Ovary (tissue), 9 donors: ENCODE results near the gene INTS11. TPM values are rescaled to one million over a fixed set of nuclear protein-coding genes. Genes with fewer than 3 reads are reported as not detected.

Source experiments
- DNase-seq, 5 donors: peaks; one replicate each; pipeline ENCODE4 v3.0.0-alpha.2; 2019 to 2020
- H3K27ac ChIP-seq, 2 donors: fragments of 200-600 bp; one replicate each; pipeline versions ENCODE4 v1.5.1 to v1.8.0; 2019 to 2022
- H3K27me3 ChIP-seq: fragments of 200-600 bp; one replicate; pipeline ENCODE4 v1.8.0; 2022
- H3K36me3 ChIP-seq: fragments of 200-600 bp; sonication (generic); one replicate; pipeline ENCODE4 v1.5.1; 2019
- H3K4me1 ChIP-seq: one replicate; pipeline ENCODE4 v1.8.1; 2013; ENCODE audit warnings: mild to moderate bottlenecking, moderate library complexity; ENCODE audit not compliant: insufficient read depth
- H3K4me3 ChIP-seq: fragments of 200-600 bp; sonication (generic); one replicate; pipeline ENCODE4 v1.5.1; 2017
- H3K9me3 ChIP-seq, 2 donors: fragments of 200-600 bp in 1 of 2; sonication (generic) in 1 of 2; one replicate each; pipeline versions ENCODE4 v1.5.1 to v1.8.1; 2013 to 2019; ENCODE audit warnings: mild to moderate bottlenecking in 1 of 2, moderate library complexity in 1 of 2
- EP300 ChIP-seq: sonication (generic); formaldehyde crosslinking; IDR thresholded peaks from one replicate; pipeline ENCODE4 v1.6.1; 2017; ENCODE audit warnings: antibody characterized with exemption
- POLR2A ChIP-seq: fragments of 450-650 bp; IDR thresholded peaks from one replicate; pipeline ENCODE4 v1.6.1; 2017; ENCODE audit warnings: antibody characterized with exemption, mild to moderate bottlenecking, moderate library complexity
- WGBS, 3 donors: extraction: QIAGEN DNeasy Blood & Tissue Kit in 1 of 3; methylation state at CpG; one replicate each; pipeline versions ENCODE4 v1.1.5 to v1.1.7; 2013 to 2017; 5-methylcytosine and 5-hydroxymethylcytosine counted together
- intact Hi-C, 4 donors: fragments of 100-400 bp; cut with DNase I; formaldehyde crosslinking; loops; one replicate each; pipeline versions ENCODE4 v1.11.0 to v1.15.1; 2022 to 2023
- polyA plus RNA-seq, 2 donors: library from polyadenylated mRNA; stranded (reverse); fragments of 200-250 nt in 1 of 2; fragments of 350-450 nt in 1 of 2; fragmentation: Illumina TruSeq in 1 of 2; extraction: RNeasy Lipid Tissue Mini Kit (QIAGEN cat#74804) in 1 of 2; gene quantifications; one replicate each; pipeline ENCODE4 v1.2.3, GENCODE V29; 2013 to 2014
- total RNA-seq, 7 donors: library from RNA; depleted of rRNA in 2 of 7; stranded (reverse); fragments of >200 nt in 2 of 7; fragmentation: NEBNext Ultra II Directional in 3 of 7; extraction: Animal tissue kit (Norgen Biotek cat#: 25700) in 3 of 7; gene quantifications; one replicate each; pipeline versions ENCODE4 v1.1.0 to v1.2.4, GENCODE V29; 2016 to 2023
- TF ChIP-seq, protein P1 (sequence below), 3 donors: fragments of 450-650 bp in 2 of 3; fragments of 200-600 bp in 1 of 3; IDR thresholded peaks; one replicate each; pipeline versions ENCODE4 v1.5.1 to v1.8.0; 2016 to 2022; ENCODE audit warnings: antibody characterized with exemption in 3 of 3, mild to moderate bottlenecking in 1 of 3
- donor health status: DM: no; HTN: no; CAD: no; lungs with moderate emphysema.
- donor health status: DM: no; HTN: no; CAD: no.
- donor health status: Bipolar disorder and iron deficiency.
- donor health status: DM: yes; HTN: yes; CAD: no.
- donor health status: DM: no; HTN: no; CAD: no.
- donor health status: DM: yes; HTN: yes; CAD: no.

INTS11 gene
- total and polyA plus RNA-seq, 9 donors: 72.6 to 135 (median 109) TPM

DNA sequence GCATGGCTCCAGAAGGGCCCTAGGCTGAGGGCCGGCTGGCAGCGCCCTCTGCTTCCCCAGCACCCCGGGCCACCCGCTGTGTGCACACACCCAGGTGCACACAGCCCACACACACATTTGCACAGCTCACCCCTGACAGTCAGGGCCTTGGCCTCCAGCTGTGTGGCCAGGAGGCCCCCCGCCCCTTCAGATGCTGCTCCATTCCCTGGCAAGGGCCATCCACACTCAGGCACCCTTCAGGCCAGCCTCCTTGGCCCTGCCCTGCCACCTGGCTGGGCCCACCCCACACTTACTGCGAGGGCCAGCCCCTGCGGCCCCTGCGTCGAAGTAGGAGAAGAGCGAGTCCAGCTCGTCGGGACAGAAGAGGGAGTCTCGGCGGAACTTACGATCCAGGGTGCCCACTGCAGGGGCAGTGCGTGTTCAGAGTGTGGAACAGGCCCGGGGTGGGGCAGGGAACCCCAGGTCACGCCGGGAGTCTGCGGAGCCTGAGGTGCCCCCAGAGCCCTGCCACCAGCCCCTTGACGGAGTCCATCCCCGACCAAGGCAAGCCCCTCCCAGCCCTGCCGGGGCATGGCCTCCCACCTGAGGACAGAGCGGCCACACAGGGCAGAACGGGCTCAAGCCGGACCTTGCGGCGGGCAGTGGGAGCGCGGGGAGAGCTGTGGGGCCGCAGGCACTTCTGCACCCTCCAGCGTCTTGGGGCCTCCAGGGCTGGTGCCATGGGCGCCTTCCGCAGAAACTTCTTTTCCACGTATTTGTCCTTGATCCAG lies 29.1 kb downstream of the INTS11 start:
- WGBS, 3 donors: 90 to 93% (median 93%) methylated on average over 34 to 35 of the region's 35 CpGs
- Histone ChIP-seq H3K36me3 (no peaks in the 10 kb centered on the region), H3K9me3 (no peaks in the 10 kb centered on the region), H3K27ac (no peak overlapping the region), H3K4me1 (peaks cover 3% of the 10 kb centered on the region), H3K4me3 (no peak overlapping the region), H3K27me3 (no peaks in the 10 kb centered on the region)
- peak in 1 of 5 donors; percentile 34 for DNase-seq
- intact Hi-C loops: loop anchor here in 3 of 4 donors (10.0 kb wide), 2 partner anchors 251 to 311 kb away; partner anchors contain the start of gene PERM1 (in 2 of the 3)
- TF ChIP-seq POLR2A (no peak), EP300 (no peak)
- TF ChIP-seq, protein P1, sequence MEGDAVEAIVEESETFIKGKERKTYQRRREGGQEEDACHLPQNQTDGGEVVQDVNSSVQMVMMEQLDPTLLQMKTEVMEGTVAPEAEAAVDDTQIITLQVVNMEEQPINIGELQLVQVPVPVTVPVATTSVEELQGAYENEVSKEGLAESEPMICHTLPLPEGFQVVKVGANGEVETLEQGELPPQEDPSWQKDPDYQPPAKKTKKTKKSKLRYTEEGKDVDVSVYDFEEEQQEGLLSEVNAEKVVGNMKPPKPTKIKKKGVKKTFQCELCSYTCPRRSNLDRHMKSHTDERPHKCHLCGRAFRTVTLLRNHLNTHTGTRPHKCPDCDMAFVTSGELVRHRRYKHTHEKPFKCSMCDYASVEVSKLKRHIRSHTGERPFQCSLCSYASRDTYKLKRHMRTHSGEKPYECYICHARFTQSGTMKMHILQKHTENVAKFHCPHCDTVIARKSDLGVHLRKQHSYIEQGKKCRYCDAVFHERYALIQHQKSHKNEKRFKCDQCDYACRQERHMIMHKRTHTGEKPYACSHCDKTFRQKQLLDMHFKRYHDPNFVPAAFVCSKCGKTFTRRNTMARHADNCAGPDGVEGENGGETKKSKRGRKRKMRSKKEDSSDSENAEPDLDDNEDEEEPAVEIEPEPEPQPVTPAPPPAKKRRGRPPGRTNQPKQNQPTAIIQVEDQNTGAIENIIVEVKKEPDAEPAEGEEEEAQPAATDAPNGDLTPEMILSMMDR (IDR thresholded peaks at IDR 0.05): no peak

DNA sequence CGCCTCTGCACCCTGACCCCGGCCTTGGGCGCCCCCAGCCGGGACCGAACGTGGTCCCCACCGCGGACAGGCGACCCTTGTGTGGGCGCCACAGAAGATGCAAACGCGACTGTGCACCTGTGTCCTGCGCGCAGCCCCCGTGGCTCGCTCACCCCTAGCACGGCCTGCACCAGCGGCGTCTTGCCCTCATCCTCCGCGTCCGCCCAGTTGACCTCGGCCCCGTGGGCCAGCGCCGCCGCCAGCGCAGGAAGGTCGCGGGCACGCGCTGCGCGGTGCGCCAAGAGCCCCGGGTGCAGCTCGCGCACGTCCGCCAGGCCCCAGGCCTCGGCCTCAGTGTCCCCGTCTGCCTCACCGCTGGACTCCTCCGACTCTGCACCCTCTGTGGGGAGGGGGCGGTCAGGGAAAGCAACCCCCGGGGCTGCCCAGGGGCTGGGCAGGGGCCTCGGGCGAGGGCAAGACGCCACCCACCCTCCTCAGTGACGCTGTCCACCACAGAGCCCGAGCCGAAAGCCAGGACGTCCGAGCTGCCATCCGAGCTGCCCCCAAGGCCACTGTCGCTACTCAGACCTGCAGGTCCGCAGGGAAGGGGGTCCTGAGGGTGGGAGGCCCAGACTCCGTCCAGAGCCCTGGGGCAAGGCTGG lies 30.1 kb downstream of the INTS11 start:
- WGBS, 3 donors: 85 to 92% (median 89%) methylated on average over 25 to 58 of the region's 58 CpGs
- peak in 1 of 5 donors; percentile 37 for DNase-seq
- H3K4me1 ChIP-seq: peaks cover 3% of the 10 kb centered on the region
- intact Hi-C loops: loop anchor here in 3 of 4 donors (5.0 to 10.0 kb wide), 3 partner anchors 172 to 310 kb away; partner anchors contain the start of gene PERM1 (in 2 of the 3)
- no peak overlapping the region for H3K27ac ChIP-seq
- TF ChIP-seq POLR2A (no peak), EP300 (no peak)
- TF ChIP-seq, protein P1 (IDR thresholded peaks at IDR 0.05): no peak
- no peak overlapping the region for H3K4me3 ChIP-seq
- no peaks in the 10 kb centered on the region for H3K36me3 ChIP-seq
- no peaks in the 10 kb centered on the region for H3K9me3 ChIP-seq
- H3K27me3 ChIP-seq: no peaks in the 10 kb centered on the region

GRCh38 chr1:1293263-1294249 lies 30.9 kb downstream of the INTS11 start:
- Histone ChIP-seq H3K36me3 (no peaks in the 10 kb centered on the region), H3K4me3 (no peak overlapping the region), H3K27me3 (no peaks in the 10 kb centered on the region), H3K27ac (no peak overlapping the region), H3K9me3 (no peaks in the 10 kb centered on the region), H3K4me1 (peaks cover 3% of the 10 kb centered on the region)
- DNase-seq: peak in 2 of 5 donors; percentile 31 to 40
- 73 to 79% (median 77%) methylated on average over 77 to 94 of the region's 94 CpGs for WGBS, 3 donors
- intact Hi-C loops: loop anchor here in 3 of 4 donors (5.0 to 10.0 kb wide), 3 partner anchors 171 to 309 kb away; partner anchors contain the start of gene PERM1 (in 2 of the 3)
- TF ChIP-seq, protein P1 (IDR thresholded peaks at IDR 0.05): no peak

GRCh38 chr1:1292851-1293250 lies 31.6 kb downstream of the INTS11 start:
- intact Hi-C loops: loop anchor here in 3 of 4 donors (5.0 to 10.0 kb wide), 3 partner anchors 171 to 308 kb away; partner anchors contain the start of gene PERM1 (in 2 of the 3)
- Histone ChIP-seq H3K27me3 (no peaks in the 10 kb centered on the region), H3K4me3 (no peak overlapping the region), H3K9me3 (no peaks in the 10 kb centered on the region), H3K4me1 (peaks cover 3% of the 10 kb centered on the region), H3K27ac (no peak overlapping the region), H3K36me3 (no peaks in the 10 kb centered on the region)
- TF ChIP-seq, protein P1 (IDR thresholded peaks at IDR 0.05): no peak
- TF ChIP-seq EP300 (no peak), POLR2A (no peak)
- WGBS, 3 donors: 78 to 91% (median 85%) methylated on average over 12 to 18 of the region's 18 CpGs
- peak in 2 of 5 donors; percentile 26 to 41 for DNase-seq
